IPS-18c (cell line): Measurements from ENCODE around the gene POFUT2.

ENCODE experiments used
- H3K4me3 ChIP-seq: 2 replicates; pipeline ENCODE4 v1.7.0; 2013; ENCODE audit warnings: low read depth, mild to moderate bottlenecking, low read length, moderate library complexity; ENCODE audit not compliant: insufficient read depth
- H3K9me3 ChIP-seq: one replicate; pipeline ENCODE4 v1.6.1; 2013; ENCODE audit warnings: mild to moderate bottlenecking, low read length, moderate library complexity; ENCODE audit not compliant: control insufficient read depth, insufficient read depth

Gene POFUT2

GRCh38 chr21:45303751-45304475, 16.2 kb upstream of the POFUT2 start:
- Histone ChIP-seq H3K4me3 (no peak overlapping the region), H3K9me3 (peaks cover 2% of the 10 kb centered on the region)

- peaks cover 2% of the 10 kb centered on the region for H3K9me3 ChIP-seq
- no peak overlapping the region for H3K4me3 ChIP-seq
Measured at GRCh38 chr21:45303091-45303615, 15.5 kb upstream of the POFUT2 start.

- no peak overlapping the region for H3K4me3 ChIP-seq
- peaks cover 2% of the 10 kb centered on the region for H3K9me3 ChIP-seq
Measured at GRCh38 chr21:45302082-45303061, 14.7 kb upstream of the POFUT2 start.

DNA sequence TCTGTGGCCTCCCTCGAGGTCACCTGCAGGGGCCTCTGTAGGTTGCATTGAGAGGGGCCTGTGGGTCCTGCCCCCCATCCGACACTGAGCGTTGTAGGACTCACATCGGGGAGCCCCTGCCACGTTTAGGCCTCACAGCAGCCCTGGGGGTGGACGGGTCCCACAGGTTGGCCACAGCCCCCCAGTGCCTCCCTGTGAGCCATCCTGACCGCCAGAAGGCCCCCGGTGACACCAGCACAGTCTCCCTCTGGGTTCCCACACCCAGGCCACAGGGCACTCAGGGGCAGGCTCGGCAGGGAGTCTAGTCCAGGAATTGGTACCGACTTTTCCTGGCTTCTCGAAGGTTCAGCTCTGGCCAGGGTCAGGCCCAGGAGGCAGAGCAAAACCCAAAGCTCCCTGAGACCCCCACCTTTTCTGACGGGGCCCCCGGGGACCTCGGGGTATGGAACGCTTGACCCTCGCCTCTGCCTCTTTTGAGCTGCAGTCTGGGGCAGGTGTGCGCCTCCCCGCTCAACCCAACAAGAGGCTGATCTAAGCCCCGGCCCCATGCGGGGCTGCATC, 13.9 kb upstream of the POFUT2 start:
- Histone ChIP-seq H3K4me3 (no peak overlapping the region), H3K9me3 (peaks cover 2% of the 10 kb centered on the region)

- Histone ChIP-seq H3K4me3 (no peak overlapping the region), H3K9me3 (peaks cover 2% of the 10 kb centered on the region)
Measured at GRCh38 chr21:45300786-45301520, 13.3 kb upstream of the POFUT2 start.

- peaks cover 2% of the 10 kb centered on the region for H3K9me3 ChIP-seq
- H3K4me3 ChIP-seq, result no peak overlapping the region
Measured at GRCh38 chr21:45299864-45300785, 12.4 kb upstream of the POFUT2 start.

- no peak overlapping the region for H3K4me3 ChIP-seq
- H3K9me3 ChIP-seq, result peaks cover 2% of the 10 kb centered on the region
Measured at GRCh38 chr21:45299026-45299863, 11.6 kb upstream of the POFUT2 start.

DNA sequence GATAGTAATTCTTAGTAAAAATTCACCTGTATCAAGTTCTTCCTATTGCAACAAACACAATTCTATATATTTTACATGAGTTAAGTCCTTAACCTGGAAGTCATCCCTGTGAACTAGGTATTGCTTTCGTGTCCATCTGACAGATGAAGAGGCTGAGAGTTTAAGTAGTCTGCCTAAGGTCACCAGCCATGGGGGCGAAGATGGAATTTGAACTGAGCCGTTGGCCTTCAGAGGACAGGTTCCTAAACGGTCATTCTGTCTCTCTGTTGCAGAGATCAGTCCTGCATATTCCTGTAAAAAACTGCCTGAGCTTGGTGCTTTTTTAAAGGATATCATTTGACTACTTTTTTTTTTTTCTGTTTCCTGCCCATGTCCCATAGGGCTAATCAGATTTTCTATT, 10.2 kb upstream of the POFUT2 start:
- peaks cover 2% of the 10 kb centered on the region for H3K9me3 ChIP-seq
- H3K4me3 ChIP-seq, result no peak overlapping the region

DNA sequence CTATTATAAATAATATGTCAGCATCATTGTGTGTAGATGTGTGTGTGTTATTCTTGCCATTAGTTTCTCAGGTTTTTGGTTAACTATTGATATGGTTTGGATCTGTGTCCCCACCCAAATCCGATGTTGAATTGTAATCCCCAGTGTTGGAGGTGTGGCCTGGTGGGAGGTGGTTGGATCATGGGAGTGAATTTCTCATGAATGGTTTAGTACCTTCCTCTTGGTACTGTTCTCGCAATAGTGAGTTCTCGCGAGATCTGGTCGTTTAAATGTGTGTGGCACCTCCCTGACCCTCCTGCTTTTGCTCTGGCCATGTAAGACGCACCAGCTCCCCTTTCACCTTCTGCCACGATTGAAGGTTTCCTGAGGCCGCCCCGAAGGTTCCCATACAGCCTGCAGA, 9.6 kb upstream of the POFUT2 start:
- Histone ChIP-seq H3K9me3 (peaks cover 2% of the 10 kb centered on the region), H3K4me3 (no peak overlapping the region)

- H3K4me3 ChIP-seq, result no peak overlapping the region
- H3K9me3 ChIP-seq, result peaks cover 2% of the 10 kb centered on the region
Measured at GRCh38 chr21:45296638-45297037, 8.9 kb upstream of the POFUT2 start.

GRCh38 chr21:45295576-45296365, 8.1 kb upstream of the POFUT2 start:
- peaks cover 2% of the 10 kb centered on the region for H3K9me3 ChIP-seq
- H3K4me3 ChIP-seq, result no peak overlapping the region

DNA sequence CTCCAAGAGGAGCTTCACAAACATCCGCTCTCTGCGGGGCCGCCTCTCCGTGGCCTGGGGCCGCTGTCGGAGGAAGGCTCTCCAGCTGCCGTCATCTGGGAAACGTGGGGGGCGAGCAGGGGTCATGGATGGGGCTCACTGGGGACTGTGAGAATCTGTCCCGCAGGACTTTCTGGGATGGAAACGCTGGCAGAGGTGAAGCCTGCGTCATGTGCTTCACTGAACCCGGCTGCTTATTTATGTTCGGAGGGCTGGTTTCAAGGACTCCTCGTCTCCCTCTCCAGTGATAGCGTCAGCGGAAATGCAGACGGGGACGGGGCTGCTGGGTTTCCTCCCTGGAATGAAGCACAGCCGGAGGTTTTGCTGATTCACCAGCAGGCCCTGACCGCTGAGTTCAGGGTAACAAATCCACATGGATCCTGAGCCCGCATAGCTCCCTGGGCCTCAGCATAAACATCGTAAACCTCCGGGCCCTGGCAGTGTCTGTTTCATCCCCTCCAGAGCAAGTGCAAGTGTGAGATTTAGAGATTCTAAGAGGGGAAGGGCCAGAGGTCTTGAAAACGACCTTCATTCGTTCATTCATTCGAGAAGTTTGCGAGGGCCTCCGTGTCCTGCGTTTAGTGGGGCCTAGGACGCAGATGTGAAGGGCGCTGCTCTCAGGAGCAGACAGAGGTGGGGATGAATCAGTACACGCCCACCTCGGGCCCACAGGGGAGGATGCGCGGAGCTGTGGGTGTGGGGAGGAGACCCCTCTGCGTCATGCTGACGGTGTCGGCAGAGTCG, 7.0 kb upstream of the POFUT2 start:
- Histone ChIP-seq H3K4me3 (no peak overlapping the region), H3K9me3 (no peaks in the 10 kb centered on the region)

DNA sequence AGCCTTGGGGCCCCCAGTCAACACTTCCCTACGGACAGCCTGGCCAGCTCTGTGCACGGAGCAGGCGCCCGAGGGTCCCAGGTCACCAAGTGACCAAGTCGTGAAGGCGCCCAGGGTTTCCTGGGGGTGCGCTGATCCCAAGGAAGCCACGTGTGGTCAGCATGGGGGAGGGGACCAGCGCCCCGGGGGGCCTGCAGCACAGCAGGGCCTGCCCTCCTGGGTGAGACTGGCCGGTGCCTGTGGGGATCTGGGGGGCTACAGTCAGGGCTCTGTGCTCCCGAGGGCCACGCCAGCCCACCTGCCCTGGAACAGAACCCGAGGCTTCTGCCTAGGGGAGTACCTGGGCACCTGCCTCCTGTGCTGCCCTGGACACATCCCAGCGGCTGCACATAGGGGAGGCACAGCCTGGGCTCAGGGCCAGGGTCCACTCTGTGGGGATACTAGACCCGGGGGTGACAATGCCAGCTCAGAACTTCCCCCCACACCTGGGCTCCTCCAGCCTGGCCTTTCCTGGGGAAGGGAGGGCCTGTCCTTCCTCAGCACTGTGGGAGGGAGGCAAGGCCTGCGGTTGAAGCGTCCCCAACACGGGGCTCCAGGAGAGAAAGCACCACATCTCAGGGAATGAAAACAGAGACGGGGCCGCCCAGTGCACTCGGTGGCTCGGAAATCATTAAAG, 6.2 kb upstream of the POFUT2 start:
- H3K9me3 ChIP-seq, result no peaks in the 10 kb centered on the region
- H3K4me3 ChIP-seq, result no peak overlapping the region
